Renal cortical epithelial cell (primary cell): ENCODE results near the gene ABCG4. TPM values are rescaled to one million over a fixed set of nuclear protein-coding genes. Genes with fewer than 3 reads are reported as not detected.
"Not testable (repeated sequence)": the region's sequence is repeated elsewhere in the genome, so short reads cannot be mapped to it uniquely, and the experiment has no call there.

Experiments
- DNase-seq: peaks from one replicate; pipeline ENCODE4 v3.0.0-alpha.2; 2011; ENCODE audit warnings: low read depth
- total RNA-seq: library from RNA; depleted of rRNA; stranded (reverse); fragments of >200 nt; gene quantifications from 2 replicates; pipeline ENCODE4 v1.2.3, GENCODE V29; 2014

The ABCG4 gene
- total RNA-seq, 1 donor from 2014 or later, result 0.15 TPM

- no peak for DNase-seq
Measured at GRCh38 chr11:119115484-119116234, 33.2 kb upstream of the ABCG4 start.

GRCh38 chr11:119116235-119116594 is 32.6 kb upstream of the ABCG4 start:
- no peak for DNase-seq

- no peak for DNase-seq
Measured at GRCh38 chr11:119116601-119117000, 32.3 kb upstream of the ABCG4 start.

- no peak for DNase-seq
Measured at GRCh38 chr11:119117004-119117706, 31.7 kb upstream of the ABCG4 start.

GRCh38 chr11:119118227-119118626 is 30.6 kb upstream of the ABCG4 start:
- DNase-seq, result no peak

- no peak for DNase-seq
Measured at GRCh38 chr11:119118946-119119345, 29.9 kb upstream of the ABCG4 start.

GRCh38 chr11:119120639-119121007 is 28.2 kb upstream of the ABCG4 start:
- DNase-seq, result peak; percentile 28

GRCh38 chr11:119121008-119121810 is 27.6 kb upstream of the ABCG4 start, which contains the start of gene HINFP:
TSS of gene HINFP (plus strand) at chr11:119121580. CDS start at chr11:119126945, 5,365 bp downstream.
- peak; percentile 97 for DNase-seq

GRCh38 chr11:119121811-119122124 is 27.1 kb upstream of the ABCG4 start:
- DNase-seq, result no peak

GRCh38 chr11:119125821-119126220 is 23.0 kb upstream of the ABCG4 start:
- DNase-seq, result no peak

GRCh38 chr11:119126675-119127268 is 22.1 kb upstream of the ABCG4 start:
- DNase-seq, result no peak

GRCh38 chr11:119130662-119131061 is 18.2 kb upstream of the ABCG4 start:
- DNase-seq, result no peak

GRCh38 chr11:119134389-119134978 is 14.4 kb upstream of the ABCG4 start:
- DNase-seq, result no peak

- DNase-seq, result not testable (repeated sequence)
Measured at GRCh38 chr11:119139276-119139675, 9.6 kb upstream of the ABCG4 start.

GRCh38 chr11:119144825-119145486 is 3.9 kb upstream of the ABCG4 start:
- DNase-seq, result peak; percentile 64

GRCh38 chr11:119145551-119145950 is 3.3 kb upstream of the ABCG4 start:
- no peak for DNase-seq

GRCh38 chr11:119147604-119148333 is 1.1 kb upstream of the ABCG4 start:
- no peak for DNase-seq

- DNase-seq, result no peak
Measured at GRCh38 chr11:119148720-119149017, 183 bp upstream of the ABCG4 start.

GRCh38 chr11:119149786-119150275 is 979 bp downstream of the ABCG4 start:
- DNase-seq, result no peak

GRCh38 chr11:119152043-119152442 is 3.2 kb downstream of the ABCG4 start:
- no peak for DNase-seq

GRCh38 chr11:119152604-119153003 is 3.8 kb downstream of the ABCG4 start:
- DNase-seq, result no peak
